Measurements from ENCODE around the gene IGFBP4.

GRCh38 chr17:40484285-40484972 lies 41.2 kb downstream of the IGFBP4 start:
- TF ChIP-seq CTCF (IDR thresholded peaks at IDR 0.05; ENCODE audit: low read depth, low read length, missing input control) (no peak), TAF1 (conservative IDR thresholded peaks at IDR 0.05) (no peak), YY1 (IDR thresholded peaks at IDR 0.05) (no peak), RXRA (IDR thresholded peaks at IDR 0.05) (no peak), RAD21 (IDR thresholded peaks at IDR 0.05) (no peak), ATF3 (IDR thresholded peaks at IDR 0.05) (no peak)

Measured in liver (tissue), 3 donors.